MM.1S (cell line): ENCODE measurements around the gene ADAMTS4.

Experiments used
- CTCF ChIP-seq: fragments of 300-600 bp; sonication (generic); IDR thresholded peaks from 2 replicates; pipeline ENCODE4 v1.5.1; 2016; ENCODE audit warnings: antibody characterized with exemption, low read length, mixed read lengths
- EZH2 ChIP-seq: fragments of 300-600 bp; sonication (generic); optimal IDR thresholded peaks from 2 replicates; pipeline ENCODE3; 2017; ENCODE audit warnings: low read depth, mild to moderate bottlenecking, antibody characterized with exemption, low read length, mixed read lengths
- EZH2phosphoT487 ChIP-seq: fragments of 300-600 bp; sonication (generic); IDR thresholded peaks from 2 replicates; pipeline ENCODE4 v1.6.1; 2018; ENCODE audit warnings: antibody characterized with exemption, low read length

DNA sequence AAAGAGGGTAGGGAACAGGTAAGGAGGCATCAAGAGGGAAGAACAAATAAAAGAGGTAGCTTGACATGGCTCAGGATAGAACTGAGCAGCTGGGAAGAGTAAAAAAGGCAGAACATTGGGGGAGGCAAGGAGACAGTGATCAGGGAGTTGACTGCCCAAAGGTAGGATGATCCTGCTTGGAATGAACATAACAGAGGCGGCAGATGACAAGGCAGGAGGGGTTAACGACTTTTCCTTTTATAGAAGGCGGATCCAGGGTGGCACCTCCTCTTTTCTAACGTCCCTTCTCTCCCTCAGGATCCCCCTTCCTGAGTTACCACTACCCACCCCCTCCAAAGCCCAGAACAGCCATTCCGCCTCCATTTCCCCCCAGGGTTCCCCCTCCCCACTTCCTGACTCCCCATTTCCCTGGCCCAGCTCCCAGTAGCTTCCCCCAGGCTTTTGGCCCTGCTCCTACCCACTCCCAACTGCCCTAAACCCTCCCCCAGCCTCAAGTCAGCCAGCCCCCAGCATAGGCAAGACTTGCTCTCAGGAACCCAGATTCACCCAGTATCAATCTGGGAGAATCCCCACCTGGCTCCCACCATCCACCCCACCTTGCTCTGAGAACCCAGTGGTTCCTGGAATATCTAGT is 769 bp upstream of the ADAMTS4 start:
- TF ChIP-seq CTCF: no peak
- no peak for TF ChIP-seq EZH2
- TF ChIP-seq EZH2phosphoT487: no peak
